ENCODE results near the gene LRRC47.
A peak's percentile ranks its signal among the peaks of the same experiment; 100 is the strongest.

The LRRC47 gene

GRCh38 chr1:3786468-3787348, 9.6 kb downstream of the LRRC47 start:
- TF ChIP-seq ZFP3 (CRISPR knock-in tag; IDR thresholded peaks at IDR 0.05) (no peak), RARB (CRISPR knock-in tag; IDR thresholded peaks at IDR 0.05) (no peak), TOX (CRISPR knock-in tag; IDR thresholded peaks at IDR 0.05; ENCODE audit: borderline replicate concordance) (no peak), BACH2 (CRISPR knock-in tag; IDR thresholded peaks at IDR 0.05; ENCODE audit: borderline replicate concordance) (no peak), ZC3H10 (CRISPR knock-in tag; IDR thresholded peaks at IDR 0.05) (no peak), SNAI2 (CRISPR knock-in tag; IDR thresholded peaks at IDR 0.05) (no peak)
- no peak for ATAC-seq

DNA sequence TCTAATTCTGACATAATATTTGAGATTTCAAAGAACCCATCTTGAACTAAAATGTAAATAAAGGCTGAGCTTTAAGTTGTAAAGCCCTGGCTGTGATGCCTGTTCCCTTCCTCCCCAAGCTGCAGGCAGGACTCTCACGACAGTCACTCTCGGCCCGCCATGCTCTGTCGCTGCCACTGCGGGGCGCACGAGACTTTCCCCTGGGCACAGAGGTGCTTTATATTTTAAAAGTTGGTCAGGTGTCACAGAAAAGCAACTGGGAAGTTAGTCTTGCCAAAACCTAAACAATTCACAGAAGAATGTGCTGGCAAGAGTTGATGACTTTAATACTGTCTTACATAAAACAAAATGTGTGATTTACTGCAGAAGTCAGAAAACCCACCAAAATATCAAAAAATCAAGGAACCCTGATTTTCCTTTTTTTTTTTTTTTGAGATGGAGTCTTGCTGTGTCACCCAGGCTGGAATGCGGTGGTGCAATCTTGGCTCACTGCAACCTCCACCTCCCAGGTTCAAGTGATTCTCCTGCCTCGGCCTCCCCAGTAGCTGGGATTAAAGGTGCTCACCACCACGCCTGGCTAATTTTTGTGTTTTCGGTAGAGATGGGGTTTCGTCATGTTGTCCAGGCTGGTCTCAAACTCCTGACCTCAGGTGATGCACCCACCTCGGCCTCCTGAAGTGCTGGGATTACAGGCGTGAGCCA, 10.7 kb downstream of the LRRC47 start:
- ATAC-seq, result 0 out of 3 replicates have a peak, but pooled peaks have one; percentile 40
- TF ChIP-seq RARB (CRISPR knock-in tag; IDR thresholded peaks at IDR 0.05) (no peak), OSR1 (CRISPR knock-in tag; IDR thresholded peaks at IDR 0.05) (no peak), ZC3H10 (CRISPR knock-in tag; IDR thresholded peaks at IDR 0.05) (no peak), PATZ1 (CRISPR knock-in tag; IDR thresholded peaks at IDR 0.05; ENCODE audit: borderline replicate concordance) (no peak), ZNF565 (CRISPR knock-in tag; conservative IDR thresholded peaks at IDR 0.05; ENCODE audit: low read depth) (no peak), ZNF70 (CRISPR knock-in tag; IDR thresholded peaks at IDR 0.05) (no peak), PPARA (CRISPR knock-in tag; IDR thresholded peaks at IDR 0.05; ENCODE audit: borderline replicate concordance) (no peak), TOX (CRISPR knock-in tag; IDR thresholded peaks at IDR 0.05; ENCODE audit: borderline replicate concordance) (no peak)

DNA sequence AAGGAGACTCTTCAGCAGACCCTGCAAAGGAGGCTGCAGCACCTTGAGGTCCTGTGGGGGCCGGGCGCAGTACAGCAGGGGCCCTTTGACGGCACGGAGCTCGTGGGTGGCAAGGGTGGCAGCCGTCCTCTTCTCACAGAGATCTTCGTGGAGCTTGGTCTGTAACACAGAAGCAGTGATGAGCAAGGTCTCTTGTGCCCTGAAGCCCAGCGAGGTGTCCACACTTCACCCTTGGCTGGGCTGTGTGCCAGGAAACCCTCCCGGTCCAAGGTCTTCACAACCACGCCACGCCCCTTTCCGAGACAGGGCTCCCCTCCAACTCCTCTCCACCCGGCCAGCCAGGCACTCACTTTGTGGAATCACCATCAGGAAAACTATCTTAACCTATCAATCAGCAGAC, 11.3 kb downstream of the LRRC47 start:
- no peak for ATAC-seq
- TF ChIP-seq CSDC2 (CRISPR knock-in tag; IDR thresholded peaks at IDR 0.05), result no peak
- TF ChIP-seq PPARA (CRISPR knock-in tag; IDR thresholded peaks at IDR 0.05; ENCODE audit: borderline replicate concordance), result no peak
- TF ChIP-seq, protein P1, sequence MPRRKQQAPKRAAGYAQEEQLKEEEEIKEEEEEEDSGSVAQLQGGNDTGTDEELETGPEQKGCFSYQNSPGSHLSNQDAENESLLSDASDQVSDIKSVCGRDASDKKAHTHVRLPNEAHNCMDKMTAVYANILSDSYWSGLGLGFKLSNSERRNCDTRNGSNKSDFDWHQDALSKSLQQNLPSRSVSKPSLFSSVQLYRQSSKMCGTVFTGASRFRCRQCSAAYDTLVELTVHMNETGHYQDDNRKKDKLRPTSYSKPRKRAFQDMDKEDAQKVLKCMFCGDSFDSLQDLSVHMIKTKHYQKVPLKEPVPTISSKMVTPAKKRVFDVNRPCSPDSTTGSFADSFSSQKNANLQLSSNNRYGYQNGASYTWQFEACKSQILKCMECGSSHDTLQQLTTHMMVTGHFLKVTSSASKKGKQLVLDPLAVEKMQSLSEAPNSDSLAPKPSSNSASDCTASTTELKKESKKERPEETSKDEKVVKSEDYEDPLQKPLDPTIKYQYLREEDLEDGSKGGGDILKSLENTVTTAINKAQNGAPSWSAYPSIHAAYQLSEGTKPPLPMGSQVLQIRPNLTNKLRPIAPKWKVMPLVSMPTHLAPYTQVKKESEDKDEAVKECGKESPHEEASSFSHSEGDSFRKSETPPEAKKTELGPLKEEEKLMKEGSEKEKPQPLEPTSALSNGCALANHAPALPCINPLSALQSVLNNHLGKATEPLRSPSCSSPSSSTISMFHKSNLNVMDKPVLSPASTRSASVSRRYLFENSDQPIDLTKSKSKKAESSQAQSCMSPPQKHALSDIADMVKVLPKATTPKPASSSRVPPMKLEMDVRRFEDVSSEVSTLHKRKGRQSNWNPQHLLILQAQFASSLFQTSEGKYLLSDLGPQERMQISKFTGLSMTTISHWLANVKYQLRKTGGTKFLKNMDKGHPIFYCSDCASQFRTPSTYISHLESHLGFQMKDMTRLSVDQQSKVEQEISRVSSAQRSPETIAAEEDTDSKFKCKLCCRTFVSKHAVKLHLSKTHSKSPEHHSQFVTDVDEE (CRISPR knock-in tag; IDR thresholded peaks at IDR 0.05), result no peak
- TF ChIP-seq TCF4 (CRISPR knock-in tag; IDR thresholded peaks at IDR 0.05; ENCODE audit: borderline replicate concordance), result no peak
- no peak for TF ChIP-seq ISL1 (CRISPR knock-in tag; IDR thresholded peaks at IDR 0.05)
- no peak for TF ChIP-seq TOX (CRISPR knock-in tag; IDR thresholded peaks at IDR 0.05; ENCODE audit: borderline replicate concordance)
- no peak for TF ChIP-seq BACH2 (CRISPR knock-in tag; IDR thresholded peaks at IDR 0.05; ENCODE audit: borderline replicate concordance)
- TF ChIP-seq ZNF70 (CRISPR knock-in tag; IDR thresholded peaks at IDR 0.05), result no peak
- no peak for TF ChIP-seq ZFP3 (CRISPR knock-in tag; IDR thresholded peaks at IDR 0.05)
- TF ChIP-seq OSR1 (CRISPR knock-in tag; IDR thresholded peaks at IDR 0.05), result no peak
- no peak for TF ChIP-seq RARB (CRISPR knock-in tag; IDR thresholded peaks at IDR 0.05)
- TF ChIP-seq ESRRG (CRISPR knock-in tag; IDR thresholded peaks at IDR 0.05), result no peak
- TF ChIP-seq POU6F1 (CRISPR knock-in tag; IDR thresholded peaks at IDR 0.05; ENCODE audit: borderline replicate concordance, low read depth), result no peak
- TF ChIP-seq ARNTL (CRISPR knock-in tag; IDR thresholded peaks at IDR 0.05; ENCODE audit: borderline replicate concordance, low read depth), result no peak

GRCh38 chr1:3783651-3784474, 12.4 kb downstream of the LRRC47 start:
- no peak for ATAC-seq
- TF ChIP-seq CSDC2 (CRISPR knock-in tag; IDR thresholded peaks at IDR 0.05), result no peak
- no peak for TF ChIP-seq SNAI2 (CRISPR knock-in tag; IDR thresholded peaks at IDR 0.05)
- no peak for TF ChIP-seq ISL1 (CRISPR knock-in tag; IDR thresholded peaks at IDR 0.05)
- no peak for TF ChIP-seq GLIS3 (CRISPR knock-in tag; IDR thresholded peaks at IDR 0.05)
- TF ChIP-seq ZNF8 (CRISPR knock-in tag; IDR thresholded peaks at IDR 0.05), result no peak
- TF ChIP-seq OSR1 (CRISPR knock-in tag; IDR thresholded peaks at IDR 0.05), result no peak
- no peak for TF ChIP-seq ARNTL (CRISPR knock-in tag; IDR thresholded peaks at IDR 0.05; ENCODE audit: borderline replicate concordance, low read depth)
- TF ChIP-seq BACH2 (CRISPR knock-in tag; IDR thresholded peaks at IDR 0.05; ENCODE audit: borderline replicate concordance), result no peak
- no peak for TF ChIP-seq ZC3H10 (CRISPR knock-in tag; IDR thresholded peaks at IDR 0.05)
- TF ChIP-seq, protein P1 (CRISPR knock-in tag; IDR thresholded peaks at IDR 0.05), result no peak
- TF ChIP-seq ZNF70 (CRISPR knock-in tag; IDR thresholded peaks at IDR 0.05), result no peak

Measured in SK-N-SH treated with all-trans-retinoic acid at 6 μM for 48 hours (cell line).